ENCODE measurements around the gene AGTRAP. TPM values are rescaled to one million over a fixed set of nuclear protein-coding genes. Genes with fewer than 3 reads are reported as not detected.
A peak's percentile ranks its signal among the peaks of the same experiment; 100 is the strongest.

Gene AGTRAP
- total RNA-seq, 3 donors from 2014 or later: 6.5 to 7.8 (median 7.1) TPM

DNA sequence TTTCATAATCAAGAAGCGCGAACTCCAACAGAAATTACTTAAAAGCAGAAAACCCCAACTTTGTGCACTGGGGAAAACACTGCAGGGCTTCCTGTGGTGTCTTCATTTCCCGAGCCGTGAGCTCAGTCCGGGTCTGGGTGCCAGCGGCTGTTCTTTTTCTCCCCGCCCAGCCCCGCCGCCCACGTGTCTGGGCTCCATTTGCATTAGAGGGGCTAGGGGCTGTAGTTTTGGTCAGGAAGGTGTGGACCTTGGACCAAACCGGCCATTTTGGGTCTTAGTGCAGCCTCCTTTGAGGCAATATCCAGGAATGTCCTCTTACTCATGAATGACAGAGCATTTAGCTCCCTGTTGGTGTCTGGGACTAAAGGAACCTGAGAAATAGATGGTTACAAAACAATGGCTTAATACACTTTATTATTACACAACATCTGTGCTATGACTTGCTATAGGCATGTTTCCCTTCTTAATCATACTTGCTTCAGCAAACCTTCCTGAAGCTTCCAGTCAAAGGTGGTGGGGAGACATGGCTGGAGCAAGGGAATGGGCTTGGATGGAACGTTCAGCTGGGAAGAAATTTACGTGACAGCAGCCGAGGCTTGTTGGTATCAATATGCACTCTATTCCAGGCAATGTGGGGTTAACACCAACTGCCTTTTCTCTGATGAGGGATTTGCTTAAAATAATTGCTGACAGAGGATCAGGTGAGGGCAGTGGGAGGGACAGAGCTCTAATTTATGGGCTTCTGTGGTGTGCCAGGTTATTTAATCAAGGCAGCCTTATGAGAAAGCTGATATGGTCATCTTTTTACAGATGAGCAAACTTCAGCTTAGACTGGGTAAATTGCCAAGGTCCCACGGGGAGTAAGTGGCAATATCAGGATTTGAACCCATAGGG is 1.1 kb downstream of the AGTRAP start:
- Mint-ChIP-seq H3K27me3 (ENCODE audit: low read depth) (no peaks in the 10 kb centered on the region), H3K36me3 (ENCODE audit: insufficient read depth) (no peaks in the 10 kb centered on the region), H3K4me1 (ENCODE audit: low read depth) (peaks cover 59% of the 10 kb centered on the region), H3K4me3 (peak overlapping the region; percentile 94), H3K9me3 (no peaks in the 10 kb centered on the region)
- ATAC-seq: peak; percentile 31 to 53
- DNase-seq: peak; percentile 31

DNA sequence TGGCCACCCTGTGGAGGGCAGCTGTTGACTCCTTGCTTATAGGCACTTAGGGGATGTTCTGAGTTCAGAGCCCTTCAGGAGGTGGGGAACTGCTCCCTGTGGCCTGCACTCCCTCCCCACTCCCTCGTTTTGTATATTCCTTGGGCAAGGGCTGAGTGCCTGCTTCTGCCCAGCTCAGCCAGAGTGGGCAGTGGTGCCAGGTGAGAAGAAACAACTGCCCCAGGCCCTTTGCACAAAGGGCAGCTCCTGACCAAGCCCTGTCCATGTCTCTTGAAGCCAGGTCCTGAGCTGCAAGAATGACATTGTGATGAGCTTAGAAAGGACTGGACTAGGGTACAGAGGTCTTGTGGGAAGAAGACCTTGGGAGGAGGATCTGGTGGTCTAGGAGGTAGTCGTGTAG is 2.2 kb downstream of the AGTRAP start:
- peak overlapping the region; percentile 37 for H3K4me3 Mint-ChIP-seq
- DNase-seq: no peak

DNA sequence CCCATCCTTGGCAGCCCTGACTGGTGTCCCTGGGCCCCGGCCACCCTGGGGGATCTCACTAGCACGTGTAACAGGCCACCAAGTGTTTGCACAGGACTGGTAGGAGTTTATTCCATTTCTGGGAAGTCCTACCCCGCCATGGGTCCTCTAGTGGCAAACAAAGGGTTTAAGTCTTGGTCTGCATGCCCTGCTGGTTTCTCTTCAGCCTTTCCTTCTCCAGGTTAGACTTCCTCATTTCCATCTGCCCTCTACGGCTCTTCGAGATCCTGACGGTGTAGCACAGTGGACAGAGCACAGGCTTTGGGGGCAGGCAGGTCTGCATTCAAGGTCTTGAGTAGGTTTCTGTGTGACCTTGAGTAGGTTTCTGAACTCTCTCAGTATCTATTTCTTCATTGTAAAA is 2.8 kb downstream of the AGTRAP start:
- Mint-ChIP-seq H3K4me3 (no peak overlapping the region), H3K27me3 (ENCODE audit: low read depth) (no peaks in the 10 kb centered on the region), H3K4me1 (ENCODE audit: low read depth) (peaks cover 65% of the 10 kb centered on the region), H3K36me3 (ENCODE audit: insufficient read depth) (no peaks in the 10 kb centered on the region), H3K9me3 (no peaks in the 10 kb centered on the region)
- DNase-seq (no peak), ATAC-seq (no peak)

More for the DNA sequence above, 2.2 kb downstream of the AGTRAP start:
- Mint-ChIP-seq H3K27me3 (ENCODE audit: low read depth) (no peaks in the 10 kb centered on the region), H3K4me1 (ENCODE audit: low read depth) (peaks cover 65% of the 10 kb centered on the region), H3K9me3 (no peaks in the 10 kb centered on the region), H3K36me3 (ENCODE audit: insufficient read depth) (no peaks in the 10 kb centered on the region)
- no peak for ATAC-seq

DNA sequence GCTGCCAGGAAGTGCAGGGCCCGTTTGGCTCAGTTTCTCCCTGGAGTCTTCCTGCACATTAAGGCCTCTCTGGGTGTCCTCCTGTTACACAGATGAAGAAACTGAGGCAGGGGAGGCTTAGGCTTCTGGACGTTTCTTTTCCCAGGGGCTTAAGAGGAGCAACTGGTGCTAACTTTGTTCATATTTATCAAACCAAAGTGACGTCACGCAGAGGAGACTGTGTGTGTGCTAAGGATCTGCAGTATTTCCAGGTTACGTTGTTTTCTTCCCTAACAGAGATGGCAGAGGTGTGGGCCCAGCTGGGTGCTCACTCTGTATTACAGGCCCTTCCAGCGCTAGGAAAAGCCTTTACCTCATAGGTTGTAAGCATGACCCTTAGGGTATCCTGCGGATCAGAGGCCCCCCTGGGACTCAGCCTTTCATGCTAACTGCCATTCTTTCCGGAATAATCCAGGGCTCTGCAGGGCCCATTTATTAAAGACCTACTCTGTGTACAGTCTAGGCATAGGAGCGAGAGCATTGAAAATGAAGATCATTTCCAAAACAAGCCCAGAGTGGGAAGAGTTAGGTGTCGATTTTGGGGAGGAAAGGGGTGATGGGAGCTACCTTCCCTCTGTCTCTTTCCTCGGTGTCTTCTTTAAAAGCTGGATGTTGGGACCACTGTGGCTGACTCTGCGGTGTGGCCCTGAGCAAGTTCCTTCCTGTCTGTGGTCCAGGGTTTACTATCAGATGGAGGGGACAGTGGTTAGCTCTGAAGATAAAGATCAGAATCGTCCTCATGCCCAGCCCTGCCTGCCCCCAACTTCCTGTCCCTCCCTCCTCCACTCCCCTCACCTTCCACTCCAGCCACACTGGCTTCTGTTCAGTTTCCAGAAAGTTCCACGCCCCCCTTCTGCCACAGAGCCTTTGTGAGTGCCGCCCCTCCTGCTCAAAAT is 4.6 kb downstream of the AGTRAP start:
- Mint-ChIP-seq H3K4me1 (ENCODE audit: low read depth) (peaks cover 64% of the 10 kb centered on the region), H3K27me3 (ENCODE audit: low read depth) (no peaks in the 10 kb centered on the region), H3K36me3 (ENCODE audit: insufficient read depth) (no peaks in the 10 kb centered on the region), H3K9me3 (no peaks in the 10 kb centered on the region), H3K4me3 (peak overlapping the region; percentile 57)
- DNase-seq: no peak
- no peak for ATAC-seq

DNA sequence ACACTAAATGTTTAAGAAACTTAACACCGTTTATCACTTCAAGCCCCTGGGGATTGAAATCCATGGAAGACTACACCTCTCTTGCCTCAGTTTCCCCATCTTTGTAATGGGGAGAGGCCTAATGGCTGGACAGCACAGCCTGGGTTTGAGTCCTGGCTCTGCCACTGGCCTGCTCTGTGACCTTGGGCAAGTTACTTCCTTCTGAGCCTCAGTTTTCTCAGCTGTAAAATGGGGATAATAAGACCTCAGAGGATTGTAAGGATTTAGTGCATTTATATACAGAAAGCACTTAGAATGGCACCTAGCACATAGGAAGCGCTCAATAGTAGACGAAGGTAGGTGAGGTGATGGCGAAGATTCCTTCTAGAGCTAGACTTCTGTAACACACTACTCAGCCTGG is 5.5 kb downstream of the AGTRAP start:
- DNase-seq (no peak), ATAC-seq (no peak)
- Mint-ChIP-seq H3K4me1 (ENCODE audit: low read depth) (peaks cover 61% of the 10 kb centered on the region), H3K9me3 (no peaks in the 10 kb centered on the region), H3K36me3 (ENCODE audit: insufficient read depth) (peaks cover 8% of the 10 kb centered on the region), H3K27me3 (ENCODE audit: low read depth) (no peaks in the 10 kb centered on the region), H3K4me3 (no peak overlapping the region)

DNA sequence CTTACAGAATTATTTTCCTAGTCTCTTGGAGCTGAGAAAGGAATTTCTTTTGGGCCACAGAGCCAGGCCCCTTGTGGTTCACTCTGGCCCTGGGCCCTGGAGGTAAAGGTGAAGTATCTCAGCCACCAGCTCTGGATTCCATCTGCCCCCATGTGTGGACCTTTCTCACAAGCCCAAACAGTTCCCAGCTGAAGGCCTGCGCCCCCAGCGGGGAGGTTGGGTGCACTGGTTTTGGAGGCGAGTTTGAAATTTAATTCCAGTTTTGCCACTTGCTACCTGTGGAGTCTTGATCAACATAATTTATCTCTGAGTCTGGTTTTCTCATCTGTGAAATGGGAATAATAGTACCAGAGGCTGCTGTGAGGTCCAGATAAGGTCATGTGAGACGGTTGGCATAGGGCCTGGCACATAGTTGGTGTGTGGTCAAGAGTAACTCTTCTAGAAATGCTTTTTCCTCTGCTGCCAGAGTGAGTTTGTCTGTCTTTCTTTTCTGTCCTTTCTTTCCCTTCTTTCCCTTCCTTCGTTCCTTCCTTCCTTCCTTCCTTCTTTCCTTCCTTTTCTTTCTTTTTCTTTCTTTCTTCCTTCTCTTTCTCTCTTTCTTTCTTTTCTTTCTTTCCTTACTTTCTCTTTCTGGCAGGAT is 6.1 kb downstream of the AGTRAP start:
- Mint-ChIP-seq H3K27me3 (ENCODE audit: low read depth) (no peaks in the 10 kb centered on the region), H3K4me3 (no peak overlapping the region), H3K9me3 (no peaks in the 10 kb centered on the region), H3K36me3 (ENCODE audit: insufficient read depth) (peaks cover 13% of the 10 kb centered on the region), H3K4me1 (ENCODE audit: low read depth) (peaks cover 59% of the 10 kb centered on the region)
- no peak for ATAC-seq
- DNase-seq: no peak

DNA sequence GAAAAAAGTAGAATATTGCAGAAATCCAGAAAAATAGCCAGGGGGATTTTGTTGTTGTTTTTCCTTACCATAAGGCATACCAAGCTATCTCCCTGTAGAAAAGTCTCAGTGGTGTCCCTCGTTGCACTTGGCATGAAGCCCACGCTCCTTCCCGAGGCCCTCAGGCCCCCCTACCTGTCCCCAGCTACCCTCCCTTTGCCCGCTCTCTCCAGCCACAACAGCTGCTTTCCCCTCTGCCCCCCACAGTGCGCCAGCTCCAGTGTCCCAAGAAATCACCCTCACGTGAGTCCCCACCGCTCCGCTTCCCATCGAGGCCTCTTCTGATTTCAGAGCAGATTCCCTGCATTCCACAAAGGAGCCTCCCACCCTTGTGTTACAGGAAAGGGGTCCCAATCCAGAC is 8.4 kb downstream of the AGTRAP start:
- Mint-ChIP-seq H3K27me3 (ENCODE audit: low read depth) (no peaks in the 10 kb centered on the region), H3K4me3 (no peak overlapping the region), H3K4me1 (ENCODE audit: low read depth) (peaks cover 44% of the 10 kb centered on the region), H3K36me3 (ENCODE audit: insufficient read depth) (peaks cover 13% of the 10 kb centered on the region), H3K9me3 (no peaks in the 10 kb centered on the region)
- ATAC-seq (no peak), DNase-seq (no peak)

DNA sequence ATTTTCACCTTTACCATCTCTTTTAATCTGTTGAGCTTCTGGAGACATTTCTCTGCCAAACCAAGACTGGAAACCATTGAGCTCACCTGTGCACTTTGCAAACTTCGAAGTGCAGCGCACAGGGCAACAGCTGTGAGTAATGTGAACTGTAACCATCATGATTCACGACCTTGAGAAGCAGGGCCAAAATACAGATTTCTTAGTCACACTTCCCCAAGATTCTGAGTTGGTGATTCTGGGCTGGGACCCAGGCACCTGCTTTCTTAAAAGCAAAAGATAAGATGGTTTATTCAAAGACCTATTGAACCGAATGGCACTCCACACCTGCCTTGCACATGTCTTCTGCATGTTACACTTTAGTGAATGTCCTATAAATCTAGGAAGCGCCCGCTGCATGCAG is 10.2 kb downstream of the AGTRAP start:
- Mint-ChIP-seq H3K9me3 (no peaks in the 10 kb centered on the region), H3K27me3 (ENCODE audit: low read depth) (no peaks in the 10 kb centered on the region), H3K4me3 (no peak overlapping the region), H3K4me1 (ENCODE audit: low read depth) (peaks cover 28% of the 10 kb centered on the region), H3K36me3 (ENCODE audit: insufficient read depth) (peaks cover 13% of the 10 kb centered on the region)
- ATAC-seq: no peak
- no peak for DNase-seq

DNA sequence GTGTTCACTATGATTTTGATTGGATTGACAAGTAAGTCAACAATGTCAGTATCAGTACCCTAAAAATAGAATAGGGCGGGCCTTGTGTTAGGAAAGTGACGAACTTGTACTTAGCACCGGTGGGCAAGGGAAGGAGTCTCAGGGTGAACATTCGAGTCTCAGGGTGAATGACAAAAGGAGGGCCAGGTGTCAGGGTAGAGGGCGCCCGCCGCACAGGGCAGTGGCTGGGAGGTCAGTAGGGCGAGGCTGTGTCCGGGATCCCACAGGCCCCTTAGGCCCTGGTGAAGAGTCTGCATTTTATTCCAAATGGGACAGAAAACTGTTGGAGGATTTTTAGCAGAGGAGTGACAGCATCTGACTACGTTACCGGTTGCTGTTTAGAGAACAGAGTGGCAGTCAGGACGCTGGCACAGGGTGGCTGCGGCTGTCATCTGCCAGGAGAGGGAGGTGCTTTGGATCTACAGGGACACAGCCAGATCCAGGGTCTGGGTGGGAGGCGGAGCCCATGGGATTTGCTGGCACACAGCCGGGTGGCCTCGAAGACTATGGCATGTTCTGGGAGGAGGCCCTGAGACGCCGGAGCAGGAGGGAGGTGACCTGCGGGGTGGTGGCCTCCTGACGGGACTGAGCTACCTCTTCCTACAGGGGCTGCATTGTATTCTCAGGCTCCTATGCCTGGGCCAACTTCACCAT is 11.0 kb downstream of the AGTRAP start:
- Mint-ChIP-seq H3K4me3 (no peak overlapping the region), H3K36me3 (ENCODE audit: insufficient read depth) (peaks cover 13% of the 10 kb centered on the region), H3K9me3 (no peaks in the 10 kb centered on the region), H3K4me1 (ENCODE audit: low read depth) (peaks cover 19% of the 10 kb centered on the region), H3K27me3 (ENCODE audit: low read depth) (no peaks in the 10 kb centered on the region)
- DNase-seq: no peak
- no peak for ATAC-seq

DNA sequence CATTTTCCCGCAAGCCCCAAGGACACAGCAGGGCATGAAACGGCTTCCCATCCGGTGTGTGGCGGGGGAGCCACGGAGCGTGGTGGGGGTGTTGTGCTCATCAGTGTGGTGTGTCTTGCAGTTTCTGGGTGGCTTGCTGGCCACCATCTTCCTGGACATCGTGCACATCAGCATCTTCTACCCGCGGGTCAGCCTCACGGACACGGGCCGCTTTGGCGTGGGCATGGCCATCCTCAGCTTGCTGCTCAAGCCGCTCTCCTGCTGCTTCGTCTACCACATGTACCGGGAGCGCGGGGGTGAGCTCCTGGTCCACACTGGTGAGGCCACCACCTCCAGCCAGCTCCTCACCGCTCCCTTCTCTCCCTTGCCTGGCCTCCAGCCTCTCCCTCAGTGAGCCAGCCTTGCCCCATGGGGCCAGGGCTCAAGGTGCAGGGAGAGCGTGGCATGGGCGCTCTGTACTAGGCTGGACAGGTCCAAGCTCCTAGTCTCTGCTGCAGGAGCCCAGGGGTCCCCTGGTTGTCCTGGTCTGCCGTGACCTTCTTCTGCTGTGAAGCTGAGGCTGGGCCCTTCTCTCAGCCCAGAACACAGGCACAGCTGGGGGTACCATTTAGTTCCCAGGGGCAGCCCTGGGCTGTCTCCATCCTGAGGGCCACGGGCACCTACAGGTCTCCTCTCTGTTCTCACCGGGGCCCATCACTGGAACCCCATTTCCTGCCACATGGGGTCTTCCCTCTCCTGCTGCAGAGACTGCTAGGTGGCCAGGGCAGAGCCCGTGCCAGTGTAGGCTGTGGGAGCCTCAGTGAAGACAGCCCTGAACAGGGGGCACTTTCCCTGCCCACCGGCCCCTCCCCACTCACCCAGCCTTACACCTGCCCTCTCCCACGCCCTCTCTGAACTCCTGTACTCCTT is 12.6 kb downstream of the AGTRAP start:
- H3K4me1 Mint-ChIP-seq (ENCODE audit: low read depth): peaks cover 8% of the 10 kb centered on the region
- ATAC-seq (peak; percentile 30 to 34), DNase-seq (no peak)
- no peaks in the 10 kb centered on the region for H3K27me3 Mint-ChIP-seq (ENCODE audit: low read depth)
- H3K36me3 Mint-ChIP-seq (ENCODE audit: insufficient read depth): peaks cover 13% of the 10 kb centered on the region
- no peak overlapping the region for H3K4me3 Mint-ChIP-seq
- H3K9me3 Mint-ChIP-seq: no peaks in the 10 kb centered on the region

DNA sequence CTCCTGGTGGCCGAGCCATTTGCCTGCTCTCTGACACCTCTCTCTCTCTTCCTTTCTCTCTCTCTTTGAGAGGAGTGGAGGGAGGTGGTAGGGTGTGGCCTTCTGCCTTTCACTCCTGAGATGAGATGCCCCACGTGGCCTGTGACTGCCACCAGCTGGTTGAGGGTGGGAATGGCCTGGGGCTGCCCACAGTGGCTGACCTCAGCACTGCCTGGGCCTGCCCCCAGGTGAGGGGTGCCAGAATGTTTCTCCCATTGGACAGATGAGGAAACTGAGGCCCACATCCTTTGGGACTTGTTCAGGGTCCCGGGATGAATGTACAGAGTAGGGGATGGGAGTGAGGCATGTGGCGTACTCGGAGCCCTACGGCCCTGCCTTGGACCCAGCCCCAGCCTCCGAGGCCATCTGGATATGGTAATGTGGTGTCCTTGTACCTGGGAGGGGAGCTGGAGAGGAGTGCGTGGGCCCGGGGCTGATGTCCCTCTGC is 13.3 kb downstream of the AGTRAP start:
- Mint-ChIP-seq H3K27me3 (ENCODE audit: low read depth) (no peaks in the 10 kb centered on the region), H3K9me3 (no peaks in the 10 kb centered on the region), H3K4me1 (ENCODE audit: low read depth) (peaks cover 8% of the 10 kb centered on the region), H3K4me3 (no peak overlapping the region), H3K36me3 (ENCODE audit: insufficient read depth) (peaks cover 13% of the 10 kb centered on the region)
- DNase-seq: peak; percentile 35
- ATAC-seq: peak; percentile 73 to 91

DNA sequence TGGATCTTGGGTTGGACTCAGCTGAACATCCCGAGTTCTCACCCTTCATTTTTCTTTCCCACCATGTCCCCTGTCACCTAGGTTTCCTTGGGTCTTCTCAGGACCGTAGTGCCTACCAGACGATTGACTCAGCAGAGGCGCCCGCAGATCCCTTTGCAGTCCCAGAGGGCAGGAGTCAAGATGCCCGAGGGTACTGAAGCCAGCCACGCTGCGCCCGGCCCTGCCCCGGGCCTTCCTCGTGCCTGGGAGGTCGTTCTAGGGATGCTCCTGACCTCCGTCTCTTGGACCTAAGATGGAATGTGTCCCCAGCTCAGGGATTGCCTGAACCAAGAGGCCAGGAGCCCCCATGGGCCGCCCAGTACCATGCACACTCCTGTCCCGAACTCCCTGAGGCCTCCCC is 14.1 kb downstream of the AGTRAP start:
- H3K4me1 Mint-ChIP-seq (ENCODE audit: low read depth): peaks cover 8% of the 10 kb centered on the region
- peaks cover 13% of the 10 kb centered on the region for H3K36me3 Mint-ChIP-seq (ENCODE audit: insufficient read depth)
- no peaks in the 10 kb centered on the region for H3K9me3 Mint-ChIP-seq
- DNase-seq: no peak
- no peak for ATAC-seq
- H3K4me3 Mint-ChIP-seq: no peak overlapping the region
- H3K27me3 Mint-ChIP-seq (ENCODE audit: low read depth): no peaks in the 10 kb centered on the region

DNA sequence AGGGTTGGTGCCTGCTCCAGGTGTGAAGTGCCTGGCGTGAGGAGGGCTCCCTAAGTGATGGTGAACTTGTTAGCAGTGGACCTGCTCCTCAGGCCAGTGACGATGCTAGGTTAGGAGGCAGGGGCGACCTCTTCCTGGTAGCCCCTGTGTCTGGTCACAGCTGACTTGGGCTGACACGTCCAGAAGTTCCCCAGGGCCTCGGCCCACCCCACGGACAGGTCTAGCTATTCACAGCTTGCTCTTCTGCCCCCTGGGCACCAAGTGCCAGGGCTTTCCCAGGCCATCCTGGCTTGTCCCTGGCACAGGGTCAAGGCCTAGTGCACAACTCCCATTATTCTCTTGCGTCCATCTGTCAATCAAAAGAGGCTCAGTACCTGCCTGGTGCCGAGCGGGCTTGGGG is 15.2 kb downstream of the AGTRAP start:
- peaks cover 8% of the 10 kb centered on the region for H3K4me1 Mint-ChIP-seq (ENCODE audit: low read depth)
- H3K27me3 Mint-ChIP-seq (ENCODE audit: low read depth): no peaks in the 10 kb centered on the region
- peaks cover 8% of the 10 kb centered on the region for H3K36me3 Mint-ChIP-seq (ENCODE audit: insufficient read depth)
- DNase-seq (no peak), ATAC-seq (no peak)
- no peak overlapping the region for H3K4me3 Mint-ChIP-seq
- no peaks in the 10 kb centered on the region for H3K9me3 Mint-ChIP-seq

Data from activated T-cell treated with anti-CD3 and anti-CD28 coated beads, Interleukin-2, amount 50 U/mL, for 4 hours (primary cell).